Measurements from ENCODE around the gene ATL1.
A peak's percentile ranks its signal among the peaks of the same experiment; 100 is the strongest.

ATL1 gene

GRCh38 chr14:50667684-50667995 is 107.7 kb downstream of the ATL1 start:
- H3K4me3 ChIP-seq (ENCODE audit: low read depth, low read length) = peak overlapping the region; percentile 91
- no peak for TF ChIP-seq CTCF (IDR thresholded peaks at IDR 0.05; ENCODE audit: low read depth, low read length)

GRCh38 chr14:50667996-50668825 is 108.3 kb downstream of the ATL1 start, which contains the start of gene SAV1:
Gene SAV1 (minus strand): TSS chr14:50668306. CDS start chr14:50667967, 339 bp downstream.
- peak within 1 kb of the TSS; percentile 91 for H3K4me3 ChIP-seq (ENCODE audit: low read depth, low read length)
- no peak for TF ChIP-seq CTCF (IDR thresholded peaks at IDR 0.05; ENCODE audit: low read depth, low read length)

GRCh38 chr14:50668826-50669143 is 108.8 kb downstream of the ATL1 start:
- TF ChIP-seq CTCF (IDR thresholded peaks at IDR 0.05; ENCODE audit: low read depth, low read length) = no peak
- H3K4me3 ChIP-seq (ENCODE audit: low read depth, low read length) = peak overlapping the region; percentile 91

GRCh38 chr14:50669441-50669986 is 109.6 kb downstream of the ATL1 start:
- peak overlapping the region; percentile 91; the same call in 1 of the 2 replicates for H3K4me3 ChIP-seq (ENCODE audit: low read depth, low read length)
- TF ChIP-seq CTCF (IDR thresholded peaks at IDR 0.05; ENCODE audit: low read depth, low read length) = no peak

GRCh38 chr14:50670196-50670865 is 110.4 kb downstream of the ATL1 start:
- peak overlapping the region; percentile 10; the same call in 1 of the 2 replicates for H3K4me3 ChIP-seq (ENCODE audit: low read depth, low read length)
- no peak for TF ChIP-seq CTCF (IDR thresholded peaks at IDR 0.05; ENCODE audit: low read depth, low read length)

GRCh38 chr14:50670866-50671256 is 110.9 kb downstream of the ATL1 start:
- TF ChIP-seq CTCF (IDR thresholded peaks at IDR 0.05; ENCODE audit: low read depth, low read length) = no peak

GRCh38 chr14:50675597-50675996 is 115.7 kb downstream of the ATL1 start:
- no peak overlapping the region for H3K4me3 ChIP-seq (ENCODE audit: low read depth, low read length)
- TF ChIP-seq CTCF (IDR thresholded peaks at IDR 0.05; ENCODE audit: low read depth, low read length) = no peak

More at GRCh38 chr14:50670866-50671256, 110.9 kb downstream of the ATL1 start:
- H3K4me3 ChIP-seq (ENCODE audit: low read depth, low read length) = no peak overlapping the region

Measured in WI38 (cell line).